Activated CD8-positive, alpha-beta T cell treated with anti-CD3 and anti-CD28 coated beads, Interleukin-2, amount 10 ng/mL, durations not matched to agents 7 days and 5 days (primary cell): ENCODE measurements around the gene SLC25A43. TPM values are rescaled to one million over a fixed set of nuclear protein-coding genes. Genes with fewer than 3 reads are reported as not detected.
"Not testable (repeated sequence)": the region's sequence is repeated elsewhere in the genome, so short reads cannot be mapped to it uniquely, and the experiment has no call there.

Experiments
- ATAC-seq: fragments of 150-1000 bp; cut with Tn5 transposase; one replicate; pipeline ENCODE4 v1.10.0; 2021; ENCODE audit warnings: moderate library complexity
- CTCF ChIA-PET: fragments of 350-600 bp; sonication (Branson Sonifier 250); formaldehyde crosslinking; loops from one replicate; lab custom pipeline; 2021; ENCODE audit warnings: antibody characterized with exemption; lab: Charles Lee
- POLR2A ChIA-PET: fragments of 350-600 bp; sonication (Branson Sonifier 250); formaldehyde crosslinking; loops from one replicate; lab custom pipeline; 2021; ENCODE audit warnings: antibody characterized with exemption; lab: Charles Lee
- DNase-seq: peaks from one replicate; pipeline ENCODE4 v3.0.0-alpha.2; 2020
- H3K27ac Mint-ChIP-seq: one replicate; pipeline ENCODE4 v1.8.0; 2021; ENCODE audit warnings: mild to moderate bottlenecking, mixed read lengths
- H3K27me3 Mint-ChIP-seq: one replicate; pipeline ENCODE4 v1.8.0; 2021; ENCODE audit warnings: low read depth, mixed read lengths
- H3K36me3 Mint-ChIP-seq: one replicate; pipeline ENCODE4 v1.8.0; 2021; ENCODE audit warnings: low read depth, mixed read lengths
- H3K4me1 Mint-ChIP-seq: one replicate; pipeline ENCODE4 v1.8.0; 2021; ENCODE audit warnings: low read depth, mixed read lengths
- H3K4me3 Mint-ChIP-seq: one replicate; pipeline ENCODE4 v1.8.0; 2021; ENCODE audit warnings: mild to moderate bottlenecking, mixed read lengths
- H3K9me3 Mint-ChIP-seq: one replicate; pipeline ENCODE4 v1.8.0; 2022; ENCODE audit warnings: mixed read lengths; ENCODE audit not compliant: insufficient read depth
- total RNA-seq, 2 experiments: library from RNA; stranded (reverse); gene quantifications; one replicate each; pipeline ENCODE4 v1.2.3, GENCODE V29; 2021

Gene SLC25A43
- total RNA-seq, 2 experiments from 2014 or later = 6.5 to 7.8 TPM

GRCh38 chrX:119387426-119387825, 11.7 kb upstream of the SLC25A43 start:
- CTCF ChIA-PET, H3K9me3 Mint-ChIP-seq, ATAC-seq, H3K4me1 Mint-ChIP-seq, H3K27me3 Mint-ChIP-seq, DNase-seq, H3K4me3 Mint-ChIP-seq, POLR2A ChIA-PET, H3K27ac Mint-ChIP-seq, H3K36me3 Mint-ChIP-seq: not testable (repeated sequence)

- ATAC-seq = no peak
- Mint-ChIP-seq H3K36me3 (no peaks in the 10 kb centered on the region), H3K4me3 (no peak overlapping the region), H3K4me1 (no peaks in the 10 kb centered on the region), H3K27me3 (peaks cover 5% of the 10 kb centered on the region), H3K27ac (no peak overlapping the region), H3K9me3 (no peaks in the 10 kb centered on the region)
- ChIA-PET CTCF (no interaction called here), POLR2A (no interaction called here)
- DNase-seq = no peak
Observed at GRCh38 chrX:119389214-119389613, 9.9 kb upstream of the SLC25A43 start.

- Mint-ChIP-seq H3K4me1 (no peaks in the 10 kb centered on the region), H3K9me3 (no peaks in the 10 kb centered on the region), H3K27ac (no peak overlapping the region), H3K4me3 (no peak overlapping the region), H3K27me3 (peaks cover 5% of the 10 kb centered on the region), H3K36me3 (no peaks in the 10 kb centered on the region)
- CTCF ChIA-PET = no interaction called here
- POLR2A ChIA-PET = no interaction called here
- ATAC-seq = no peak
- DNase-seq = no peak
Observed at GRCh38 chrX:119389871-119390501, 9.2 kb upstream of the SLC25A43 start.

GRCh38 chrX:119391279-119391678, 7.9 kb upstream of the SLC25A43 start:
- no peak overlapping the region for H3K4me3 Mint-ChIP-seq
- no peak for ATAC-seq
- no peaks in the 10 kb centered on the region for H3K36me3 Mint-ChIP-seq
- ChIA-PET POLR2A (no interaction called here), CTCF (no interaction called here)
- H3K9me3 Mint-ChIP-seq = no peaks in the 10 kb centered on the region
- no peak overlapping the region for H3K27ac Mint-ChIP-seq
- DNase-seq = peak; percentile 24
- peaks cover 5% of the 10 kb centered on the region for H3K27me3 Mint-ChIP-seq
- no peaks in the 10 kb centered on the region for H3K4me1 Mint-ChIP-seq

GRCh38 chrX:119393144-119393543, 6.0 kb upstream of the SLC25A43 start:
- DNase-seq (no peak), ATAC-seq (no peak)
- Mint-ChIP-seq H3K9me3 (no peaks in the 10 kb centered on the region), H3K27me3 (peaks cover 5% of the 10 kb centered on the region), H3K4me1 (peaks cover under 1% of the 10 kb centered on the region), H3K27ac (no peak overlapping the region), H3K4me3 (no peak overlapping the region), H3K36me3 (no peaks in the 10 kb centered on the region)
- CTCF ChIA-PET = no interaction called here
- POLR2A ChIA-PET = no interaction called here

- H3K36me3 Mint-ChIP-seq = no peaks in the 10 kb centered on the region
- H3K9me3 Mint-ChIP-seq = no peaks in the 10 kb centered on the region
- ChIA-PET POLR2A (no interaction called here), CTCF (no interaction called here)
- H3K27me3 Mint-ChIP-seq = peaks cover 2% of the 10 kb centered on the region
- peaks cover 17% of the 10 kb centered on the region for H3K4me1 Mint-ChIP-seq
- peak overlapping the region; percentile 86 for H3K27ac Mint-ChIP-seq
- H3K4me3 Mint-ChIP-seq = peak overlapping the region; percentile 78
- ATAC-seq (no peak), DNase-seq (no peak)
Observed at GRCh38 chrX:119398587-119398973, 556 bp upstream of the SLC25A43 start.

- Mint-ChIP-seq H3K4me1 (peaks cover 17% of the 10 kb centered on the region), H3K4me3 (peak overlapping the region; percentile 69), H3K27me3 (no peaks in the 10 kb centered on the region), H3K36me3 (no peaks in the 10 kb centered on the region), H3K9me3 (no peaks in the 10 kb centered on the region), H3K27ac (no peak overlapping the region)
- POLR2A ChIA-PET = interaction anchor here (1.0 to 1.1 kb wide), 2 partner anchors 11 to 69 kb away, joined by 3 to 4 read pairs; no protein-coding TSS in a partner anchor
- ATAC-seq (no peak), DNase-seq (no peak)
- CTCF ChIA-PET = no interaction called here
Observed at GRCh38 chrX:119399772-119400101, 601 bp downstream of the SLC25A43 start.

GRCh38 chrX:119401569-119401968, 2.4 kb downstream of the SLC25A43 start:
- ChIA-PET CTCF (no interaction called here), POLR2A (no interaction called here)
- Mint-ChIP-seq H3K9me3 (no peaks in the 10 kb centered on the region), H3K4me1 (peaks cover 17% of the 10 kb centered on the region), H3K36me3 (no peaks in the 10 kb centered on the region), H3K27ac (no peak overlapping the region), H3K27me3 (no peaks in the 10 kb centered on the region), H3K4me3 (no peak overlapping the region)
- ATAC-seq (no peak), DNase-seq (no peak)

GRCh38 chrX:119402588-119402987, 3.5 kb downstream of the SLC25A43 start:
- H3K4me1 Mint-ChIP-seq = peaks cover 17% of the 10 kb centered on the region
- no peaks in the 10 kb centered on the region for H3K9me3 Mint-ChIP-seq
- H3K27me3 Mint-ChIP-seq = no peaks in the 10 kb centered on the region
- H3K27ac Mint-ChIP-seq = no peak overlapping the region
- ATAC-seq (no peak), DNase-seq (no peak)
- H3K36me3 Mint-ChIP-seq = no peaks in the 10 kb centered on the region
- POLR2A ChIA-PET = no interaction called here
- H3K4me3 Mint-ChIP-seq = no peak overlapping the region
- CTCF ChIA-PET = no interaction called here

- H3K4me3 Mint-ChIP-seq = no peak overlapping the region
- ChIA-PET CTCF (no interaction called here), POLR2A (no interaction called here)
- no peaks in the 10 kb centered on the region for H3K4me1 Mint-ChIP-seq
- H3K27ac Mint-ChIP-seq = no peak overlapping the region
- H3K36me3 Mint-ChIP-seq = peaks cover 5% of the 10 kb centered on the region
- no peaks in the 10 kb centered on the region for H3K9me3 Mint-ChIP-seq
- ATAC-seq = no peak
- no peaks in the 10 kb centered on the region for H3K27me3 Mint-ChIP-seq
- no peak for DNase-seq
Observed at GRCh38 chrX:119406776-119407175, 7.6 kb downstream of the SLC25A43 start.

GRCh38 chrX:119407681-119408080, 8.5 kb downstream of the SLC25A43 start:
- H3K27ac Mint-ChIP-seq = peak overlapping the region; percentile 47
- no peak for DNase-seq

GRCh38 chrX:119410027-119410819, 11.1 kb downstream of the SLC25A43 start:
- H3K9me3 Mint-ChIP-seq = no peaks in the 10 kb centered on the region
- H3K27ac Mint-ChIP-seq = no peak overlapping the region
- DNase-seq (no peak), ATAC-seq (no peak)
- POLR2A ChIA-PET = no interaction called here
- H3K36me3 Mint-ChIP-seq = peaks cover 5% of the 10 kb centered on the region
- H3K4me3 Mint-ChIP-seq = no peak overlapping the region
- H3K27me3 Mint-ChIP-seq = no peaks in the 10 kb centered on the region
- CTCF ChIA-PET = no interaction called here
- no peaks in the 10 kb centered on the region for H3K4me1 Mint-ChIP-seq

More at GRCh38 chrX:119407681-119408080, 8.5 kb downstream of the SLC25A43 start:
- H3K36me3 Mint-ChIP-seq = peaks cover 5% of the 10 kb centered on the region
- POLR2A ChIA-PET = no interaction called here
- CTCF ChIA-PET = no interaction called here
- no peaks in the 10 kb centered on the region for H3K9me3 Mint-ChIP-seq
- ATAC-seq = no peak
- H3K4me1 Mint-ChIP-seq = no peaks in the 10 kb centered on the region
- no peak overlapping the region for H3K4me3 Mint-ChIP-seq
- H3K27me3 Mint-ChIP-seq = no peaks in the 10 kb centered on the region
